ENCODE results near the gene ZNF784.

GRCh38 chr19:55654868-55655647 lies 30.7 kb upstream of the ZNF784 start, which contains the start of gene U2AF2:
- TF ChIP-seq CTCF (IDR thresholded peaks at IDR 0.05), result no peak
- peak in 1 of 2 donors; percentile 50 for TF ChIP-seq POLR2A (IDR thresholded peaks at IDR 0.05)
